PC-3 (cell line): Measurements from ENCODE around the gene FOXO1. TPM values are rescaled to one million over a fixed set of nuclear protein-coding genes. Genes with fewer than 3 reads are reported as not detected.

Source experiments
- ATAC-seq: fragments of 200-7000 bp; cut with Tn5 transposase; 2 replicates; pipeline ENCODE4 v1.9.1; 2020; ENCODE audit warnings: mild to moderate bottlenecking, moderate library complexity
- BruUV-seq: library from RNA; stranded (reverse); fragments of 400-500 nt; replicated peaks from 2 replicates; lab custom pipeline; 2021; lab: Mats Ljungman, UMichigan
- CTCF ChIA-PET: fragments of 300-600 bp; sonication (Branson Sonifier 250); formaldehyde crosslinking; loops from one replicate; lab custom pipeline; 2022; ENCODE audit warnings: antibody characterized with exemption; lab: Charles Lee
- POLR2A ChIA-PET: fragments of 300-600 bp; sonication (Branson Sonifier 250); formaldehyde crosslinking; loops from one replicate; lab custom pipeline; 2022; ENCODE audit warnings: antibody characterized with exemption; ENCODE audit not compliant: unreplicated experiment; lab: Charles Lee
- DNase-seq: peaks from one replicate; pipeline ENCODE4 v3.0.0-alpha.2; 2015
- H2AFZ ChIP-seq: fragments of 300-600 bp; sonication (generic); 2 replicates; pipeline ENCODE4 v1.6.0; 2016; ENCODE audit warnings: antibody characterized with exemption, low read length
- H3F3A ChIP-seq: fragments of 300-600 bp; sonication (generic); one replicate; pipeline ENCODE4 v1.6.0; 2017; ENCODE audit warnings: antibody characterized with exemption, low read length, control low read depth, mild to moderate bottlenecking; ENCODE audit not compliant: unreplicated experiment
- H3K27ac ChIP-seq: fragments of 300-600 bp; sonication (generic); 2 replicates; pipeline ENCODE4 v1.5.1; 2016; ENCODE audit warnings: mild to moderate bottlenecking, low read length
- H3K27me3 ChIP-seq: fragments of 300-600 bp; sonication (generic); 2 replicates; pipeline ENCODE4 v1.6.1; 2016; ENCODE audit warnings: low read length, mixed read lengths
- H3K36me3 ChIP-seq: fragments of 300-600 bp; sonication (generic); 2 replicates; pipeline ENCODE4 v1.6.1; 2016; ENCODE audit warnings: low read depth, mixed run types, low read length, mixed read lengths
- H3K4me1 ChIP-seq: fragments of 300-600 bp; sonication (generic); 2 replicates; pipeline ENCODE4 v1.5.1; 2016; ENCODE audit warnings: low read length; ENCODE audit not compliant: insufficient read depth
- H3K4me2 ChIP-seq: fragments of 300-600 bp; sonication (generic); 2 replicates; pipeline ENCODE4 v1.6.0; 2016; ENCODE audit warnings: low read length
- H3K4me3 ChIP-seq: fragments of 300-600 bp; sonication (generic); 2 replicates; pipeline ENCODE4 v1.5.1; 2016; ENCODE audit warnings: mild to moderate bottlenecking, low read length, mixed read lengths
- H3K79me2 ChIP-seq: fragments of 300-600 bp; sonication (generic); 2 replicates; pipeline ENCODE4 v1.6.1; 2017; ENCODE audit warnings: low read length, mixed read lengths
- H3K9ac ChIP-seq: fragments of 300-600 bp; sonication (generic); 2 replicates; pipeline ENCODE4 v1.6.0; 2016; ENCODE audit warnings: mild to moderate bottlenecking, low read length
- H3K9me2 ChIP-seq: fragments of 300-600 bp; sonication (generic); replicated peaks from 2 replicates; pipeline ENCODE4 v1.6.1; 2016; ENCODE audit warnings: mixed run types, low read length, mixed read lengths
- H3K9me3 ChIP-seq: fragments of 300-600 bp; sonication (generic); 2 replicates; pipeline ENCODE4 v1.6.1; 2016; ENCODE audit warnings: low read length, mixed read lengths
- H4K20me1 ChIP-seq: fragments of 300-600 bp; sonication (generic); 2 replicates; pipeline ENCODE4 v1.6.1; 2016; ENCODE audit warnings: low read length, mixed read lengths
- CTCF ChIP-seq: fragments of 300-600 bp; sonication (generic); conservative IDR thresholded peaks from 2 replicates; pipeline ENCODE4 v1.5.1; 2017; ENCODE audit warnings: antibody characterized with exemption, low read depth, mild to moderate bottlenecking, low read length
- EZH2 ChIP-seq: fragments of 300-600 bp; sonication (generic); IDR thresholded peaks from one replicate; pipeline ENCODE4 v1.6.1; 2017; ENCODE audit warnings: antibody characterized with exemption, mild to moderate bottlenecking, low read length; ENCODE audit not compliant: unreplicated experiment
- EZH2phosphoT487 ChIP-seq: fragments of 300-600 bp; sonication (generic); IDR thresholded peaks from 2 replicates; pipeline ENCODE4 v1.6.1; 2018; ENCODE audit warnings: mild to moderate bottlenecking, antibody characterized with exemption, low read length, borderline replicate concordance
- intact Hi-C: fragments of 100-400 bp; cut with micrococcal nuclease; formaldehyde crosslinking; loops from 2 replicates; pipeline ENCODE4 v1.9.0; 2023
- total RNA-seq: library from RNA; depleted of rRNA; stranded (reverse); fragments of >200 nt; gene quantifications from 2 replicates; pipeline ENCODE4 v1.2.3, GENCODE V29; 2014

The FOXO1 gene
- total RNA-seq, 1 experiment from 2014 or later, result 2.7 TPM

- Histone ChIP-seq H3K27ac (no peak overlapping the region), H3K4me1 (peaks cover 18% of the 10 kb centered on the region), H3K4me3 (peak overlapping the region; percentile 76), H3K27me3 (no peaks in the 10 kb centered on the region), H4K20me1 (0 out of 2 replicates have a peak, but pooled peaks cover 5% of the 10 kb centered on the region), H3K79me2 (peaks cover 31% of the 10 kb centered on the region), H3F3A (peaks cover 3% of the 10 kb centered on the region), H3K4me2 (peak overlapping the region; percentile 95), H3K9me3 (no peaks in the 10 kb centered on the region), H3K9me2 (no peaks in the 10 kb centered on the region), H3K36me3 (no peaks in the 10 kb centered on the region), H2AFZ (peak overlapping the region; percentile 91), H3K9ac (peak overlapping the region; percentile 45)
- CTCF ChIA-PET, result no interaction called here
- TF ChIP-seq EZH2phosphoT487, result no peak
- TF ChIP-seq EZH2, result no peak
- no peak for TF ChIP-seq CTCF
- BruUV-seq, result no TSS peak
- POLR2A ChIA-PET, result no interaction called here
- ATAC-seq, result peak; percentile 28
- peak; percentile 16 for DNase-seq
- intact Hi-C loops, result loop anchor here (10.0 kb wide), 2 partner anchors 322 to 392 kb away; no protein-coding TSS in a partner anchor
Measured at GRCh38 chr13:40666933-40667621, 636 bp upstream of the FOXO1 start.

- H3K27me3 ChIP-seq, result no peaks in the 10 kb centered on the region
- H3K9me2 ChIP-seq, result no peaks in the 10 kb centered on the region
- peaks cover 3% of the 10 kb centered on the region for H3F3A ChIP-seq
- peak overlapping the region; percentile 91 for H3K4me2 ChIP-seq
- BruUV-seq, result no TSS peak
- ATAC-seq (peak; percentile 9), DNase-seq (peak; percentile 26)
- peak overlapping the region; percentile 91 for H3K4me3 ChIP-seq
- H2AFZ ChIP-seq, result peak overlapping the region; percentile 76
- H3K9ac ChIP-seq, result peak overlapping the region; percentile 72
- H3K36me3 ChIP-seq, result no peaks in the 10 kb centered on the region
- H4K20me1 ChIP-seq, result 0 out of 2 replicates have a peak, but pooled peaks cover 5% of the 10 kb centered on the region
- H3K27ac ChIP-seq, result peak overlapping the region; percentile 56
- POLR2A ChIA-PET, result interaction anchor here (0.7 kb wide), 1 partner anchor 59 kb away, joined by 6 read pairs; no protein-coding TSS in a partner anchor
- peaks cover 14% of the 10 kb centered on the region for H3K4me1 ChIP-seq
- no peaks in the 10 kb centered on the region for H3K9me3 ChIP-seq
- TF ChIP-seq CTCF (no peak), EZH2 (no peak), EZH2phosphoT487 (no peak)
- CTCF ChIA-PET, result interaction anchor here (0.6 kb wide), 4 partner anchors 125 to 1821 kb away, joined by 3 to 5 read pairs (median 4); no protein-coding TSS in a partner anchor
- intact Hi-C loops, result loop anchor here (10.0 kb wide), 2 partner anchors 321 to 391 kb away; no protein-coding TSS in a partner anchor
- peaks cover 46% of the 10 kb centered on the region for H3K79me2 ChIP-seq
Measured at GRCh38 chr13:40665126-40666044, 1.1 kb downstream of the FOXO1 start.
